Trophoblast cell (in vitro differentiated cells and primary cell): ENCODE results near the gene PKD2L2.

ENCODE experiments used
- DNase-seq, 2 donors: peaks; one replicate each; pipeline ENCODE4 v3.0.0-alpha.2; 2016
- H2AFZ ChIP-seq: 2 replicates; pipeline ENCODE4 v1.6.1; 2013; ENCODE audit warnings: low read length, moderate library complexity, mild to moderate bottlenecking; ENCODE audit not compliant: insufficient read depth, poor library complexity
- H2AK5ac ChIP-seq: 2 replicates; pipeline ENCODE4 v1.6.1; 2013; ENCODE audit warnings: mild to moderate bottlenecking, low read length
- H2BK120ac ChIP-seq: 2 replicates; pipeline ENCODE4 v1.6.1; 2013; ENCODE audit warnings: low read length, mild to moderate bottlenecking, moderate library complexity; ENCODE audit not compliant: insufficient read depth, poor library complexity
- H2BK12ac ChIP-seq: 2 replicates; pipeline ENCODE4 v1.6.1; 2013; ENCODE audit warnings: mild to moderate bottlenecking, low read length, moderate library complexity
- H2BK5ac ChIP-seq: 2 replicates; pipeline ENCODE4 v1.6.1; 2013; ENCODE audit warnings: low read length, low read depth, moderate library complexity, mild to moderate bottlenecking; ENCODE audit not compliant: poor library complexity
- H3K14ac ChIP-seq: 2 replicates; pipeline ENCODE4 v1.6.1; 2013; ENCODE audit warnings: mild to moderate bottlenecking, low read length
- H3K18ac ChIP-seq: 2 replicates; pipeline ENCODE4 v1.6.1; 2013; ENCODE audit warnings: mild to moderate bottlenecking, low read length
- H3K23ac ChIP-seq: 2 replicates; pipeline ENCODE4 v1.6.1; 2013; ENCODE audit warnings: low read length
- H3K27ac ChIP-seq: 2 replicates; pipeline ENCODE4 v1.5.1; 2013; ENCODE audit warnings: low read depth, mild to moderate bottlenecking, inconsistent platforms, low read length, moderate library complexity
- H3K27me3 ChIP-seq: 2 replicates; pipeline ENCODE4 v1.6.1; 2013; ENCODE audit warnings: inconsistent platforms, mild to moderate bottlenecking, low read length, moderate library complexity; ENCODE audit not compliant: insufficient read depth
- H3K36me3 ChIP-seq, 2 experiments: 1 replicate in 1 of 2; 2 replicates in 1 of 2; pipeline ENCODE4 v1.6.1; 2013; ENCODE audit warnings: low read length in 2 of 2, mild to moderate bottlenecking in 2 of 2, moderate library complexity in 1 of 2; ENCODE audit not compliant: insufficient read depth in 2 of 2, control insufficient read depth in 1 of 2
- H3K4ac ChIP-seq: 2 replicates; pipeline ENCODE4 v1.6.1; 2013; ENCODE audit warnings: low read depth, mild to moderate bottlenecking, low read length, moderate library complexity
- H3K4me1 ChIP-seq, 2 experiments: 1 replicate in 1 of 2; 2 replicates in 1 of 2; pipeline ENCODE4 v1.6.1; 2013; ENCODE audit warnings: low read length in 2 of 2, mild to moderate bottlenecking in 2 of 2, moderate library complexity in 1 of 2; ENCODE audit not compliant: insufficient read depth in 2 of 2, control insufficient read depth in 1 of 2
- H3K4me2 ChIP-seq: 2 replicates; pipeline ENCODE4 v1.6.1; 2013; ENCODE audit warnings: inconsistent platforms, mild to moderate bottlenecking, low read length, moderate library complexity
- H3K4me3 ChIP-seq: 2 replicates; pipeline ENCODE4 v1.5.1; 2013; ENCODE audit warnings: mild to moderate bottlenecking, low read depth, low read length, inconsistent platforms
- H3K79me1 ChIP-seq: one replicate; pipeline ENCODE4 v1.6.1; 2013; ENCODE audit warnings: low read length
- H3K79me2 ChIP-seq: 2 replicates; pipeline ENCODE4 v1.6.1; 2013; ENCODE audit warnings: low read length, mild to moderate bottlenecking; ENCODE audit not compliant: control insufficient read depth, insufficient read depth, poor library complexity
- H3K9ac ChIP-seq: 2 replicates; pipeline ENCODE4 v1.6.1; 2013; ENCODE audit warnings: mild to moderate bottlenecking, low read length
- H3K9me3 ChIP-seq: 2 replicates; pipeline ENCODE4 v1.6.1; 2013; ENCODE audit warnings: low read depth, mild to moderate bottlenecking, control low read depth, inconsistent platforms, low read length; ENCODE audit not compliant: insufficient read depth
- H4K12ac ChIP-seq: 2 replicates; pipeline ENCODE4 v1.6.1; 2013; ENCODE audit warnings: low read depth, mild to moderate bottlenecking, low read length, moderate library complexity
- H4K8ac ChIP-seq: 2 replicates; pipeline ENCODE4 v1.6.1; 2013; ENCODE audit warnings: low read depth, mild to moderate bottlenecking, low read length, moderate library complexity
- H4K91ac ChIP-seq: one replicate; pipeline ENCODE4 v1.6.1; 2013; ENCODE audit warnings: low read depth, mild to moderate bottlenecking, low read length, moderate library complexity
- WGBS: extraction: QIAGEN DNeasy Blood & Tissue Kit; methylation state at CpG from one replicate; pipeline ENCODE4 v1.1.7; 2013; ENCODE audit warnings: missing lambda C conversion rate; ENCODE audit not compliant: insufficient read length, insufficient coverage; ENCODE audit errors: extremely low coverage; 5-methylcytosine and 5-hydroxymethylcytosine counted together

PKD2L2 gene

GRCh38 chr5:137932800-137933199, 43.5 kb downstream of the PKD2L2 start:
- no peak overlapping the region for H2BK12ac ChIP-seq
- no peaks in the 10 kb centered on the region for H3K79me1 ChIP-seq
- no peak overlapping the region for H3K4me2 ChIP-seq
- no peaks in the 10 kb centered on the region for H3K9me3 ChIP-seq
- no peak overlapping the region for H3K14ac ChIP-seq
- no peak overlapping the region for H4K91ac ChIP-seq
- peaks cover 7 to 8% of the 10 kb centered on the region in 2 experiments for H3K36me3 ChIP-seq
- no peak overlapping the region for H3K23ac ChIP-seq
- no peak overlapping the region for H3K27ac ChIP-seq
- WGBS, result no CpG with 5 or more reads among the region's 3 CpGs
- H3K9ac ChIP-seq, result no peak overlapping the region
- H3K4me3 ChIP-seq, result no peak overlapping the region
- no peak overlapping the region for H2AFZ ChIP-seq
- H4K8ac ChIP-seq, result no peak overlapping the region
- no peak overlapping the region for H3K4ac ChIP-seq
- no peaks in the 10 kb centered on the region for H3K4me1 ChIP-seq
- H3K27me3 ChIP-seq, result no peaks in the 10 kb centered on the region
- H4K12ac ChIP-seq, result no peak overlapping the region
- H2AK5ac ChIP-seq, result no peak overlapping the region
- DNase-seq, result no peak
- H2BK5ac ChIP-seq, result no peak overlapping the region
- no peak overlapping the region for H3K18ac ChIP-seq
- H2BK120ac ChIP-seq, result no peak overlapping the region
- no peaks in the 10 kb centered on the region for H3K79me2 ChIP-seq

GRCh38 chr5:137933491-137933911, 44.2 kb downstream of the PKD2L2 start:
- no peaks in the 10 kb centered on the region for H3K79me1 ChIP-seq
- no peak overlapping the region for H2BK120ac ChIP-seq
- H4K91ac ChIP-seq, result no peak overlapping the region
- peaks cover 5 to 7% of the 10 kb centered on the region in 2 experiments for H3K36me3 ChIP-seq
- H2BK12ac ChIP-seq, result no peak overlapping the region
- H4K12ac ChIP-seq, result no peak overlapping the region
- DNase-seq, result no peak
- no peak overlapping the region for H3K23ac ChIP-seq
- H4K8ac ChIP-seq, result no peak overlapping the region
- WGBS, result no CpG with 5 or more reads among the region's 3 CpGs
- H3K27me3 ChIP-seq, result no peaks in the 10 kb centered on the region
- no peak overlapping the region for H3K14ac ChIP-seq
- H2AFZ ChIP-seq, result no peak overlapping the region
- H3K4me2 ChIP-seq, result no peak overlapping the region
- H2AK5ac ChIP-seq, result no peak overlapping the region
- no peak overlapping the region for H2BK5ac ChIP-seq
- no peak overlapping the region for H3K4me3 ChIP-seq
- H3K4me1 ChIP-seq, result no peaks in the 10 kb centered on the region
- no peaks in the 10 kb centered on the region for H3K9me3 ChIP-seq
- H3K79me2 ChIP-seq, result no peaks in the 10 kb centered on the region
- H3K4ac ChIP-seq, result no peak overlapping the region
- no peak overlapping the region for H3K9ac ChIP-seq
- no peak overlapping the region for H3K27ac ChIP-seq
- H3K18ac ChIP-seq, result no peak overlapping the region

GRCh38 chr5:137935190-137935589, 45.9 kb downstream of the PKD2L2 start:
- Histone ChIP-seq H2BK5ac (no peak overlapping the region), H3K4me1 (no peaks in the 10 kb centered on the region), H3K4me3 (no peak overlapping the region), H3K79me2 (no peaks in the 10 kb centered on the region), H3K27ac (no peak overlapping the region), H2AFZ (no peak overlapping the region), H4K8ac (no peak overlapping the region), H2BK12ac (no peak overlapping the region), H3K18ac (no peak overlapping the region), H3K27me3 (no peaks in the 10 kb centered on the region), H3K79me1 (no peaks in the 10 kb centered on the region), H3K36me3 (peaks cover 0 to 14% of the 10 kb centered on the region in 2 experiments), H3K14ac (no peak overlapping the region), H4K12ac (no peak overlapping the region), H3K23ac (no peak overlapping the region), H3K9ac (no peak overlapping the region), H4K91ac (no peak overlapping the region), H2AK5ac (no peak overlapping the region), H3K9me3 (no peaks in the 10 kb centered on the region), H3K4me2 (no peak overlapping the region), H2BK120ac (no peak overlapping the region), H3K4ac (no peak overlapping the region)
- no CpG with 5 or more reads among the region's 1 CpG for WGBS
- no peak for DNase-seq

GRCh38 chr5:137935694-137936093, 46.4 kb downstream of the PKD2L2 start:
- Histone ChIP-seq H3K4me1 (no peaks in the 10 kb centered on the region), H3K14ac (no peak overlapping the region), H3K4me3 (no peak overlapping the region), H2AK5ac (no peak overlapping the region), H2BK5ac (no peak overlapping the region), H3K79me1 (no peaks in the 10 kb centered on the region), H3K27ac (no peak overlapping the region), H2AFZ (no peak overlapping the region), H3K4me2 (no peak overlapping the region), H4K12ac (no peak overlapping the region), H3K4ac (no peak overlapping the region), H4K91ac (no peak overlapping the region), H3K9ac (no peak overlapping the region), H4K8ac (no peak overlapping the region), H3K27me3 (no peaks in the 10 kb centered on the region), H3K23ac (no peak overlapping the region), H2BK12ac (no peak overlapping the region), H2BK120ac (no peak overlapping the region), H3K79me2 (no peaks in the 10 kb centered on the region), H3K18ac (no peak overlapping the region), H3K36me3 (peaks cover under 1 to 14% of the 10 kb centered on the region in 2 experiments), H3K9me3 (no peaks in the 10 kb centered on the region)
- no CpG with 5 or more reads among the region's 3 CpGs for WGBS
- no peak for DNase-seq
